Measurements from ENCODE around the gene APBB1IP.

APBB1IP gene

DNA sequence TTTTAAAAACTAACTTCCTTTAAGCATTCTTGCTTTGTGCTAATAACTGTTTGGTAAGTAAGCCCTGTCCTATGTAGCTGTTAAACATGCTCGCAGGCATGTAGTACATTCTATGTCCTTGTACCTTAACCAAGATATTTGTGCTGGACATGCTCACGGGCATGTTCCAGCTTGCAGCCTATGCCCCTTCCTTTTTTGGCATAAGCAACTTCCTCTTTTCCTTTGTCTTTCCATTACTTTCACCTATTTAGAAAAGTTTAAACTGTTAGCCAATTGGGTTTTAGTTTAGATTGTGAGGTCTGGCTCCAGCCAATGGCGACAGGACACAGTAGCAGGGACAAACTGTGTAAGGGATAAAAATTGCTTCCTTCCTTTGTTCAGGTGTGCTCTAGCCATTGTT lies 14.4 kb upstream of the APBB1IP start:
- no peak for DNase-seq (ENCODE audit: low read depth in 1 of 2, low spot score in 1 of 2)
- in situ Hi-C loops (cut with HindIII; ENCODE audit: low pct_unique_long_range_greater_than_20kb, low sequenced_read_pairs), result no loop called here
- TF ChIP-seq JUND (IDR thresholded peaks at IDR 0.05; ENCODE audit: low read depth), result no peak

DNA sequence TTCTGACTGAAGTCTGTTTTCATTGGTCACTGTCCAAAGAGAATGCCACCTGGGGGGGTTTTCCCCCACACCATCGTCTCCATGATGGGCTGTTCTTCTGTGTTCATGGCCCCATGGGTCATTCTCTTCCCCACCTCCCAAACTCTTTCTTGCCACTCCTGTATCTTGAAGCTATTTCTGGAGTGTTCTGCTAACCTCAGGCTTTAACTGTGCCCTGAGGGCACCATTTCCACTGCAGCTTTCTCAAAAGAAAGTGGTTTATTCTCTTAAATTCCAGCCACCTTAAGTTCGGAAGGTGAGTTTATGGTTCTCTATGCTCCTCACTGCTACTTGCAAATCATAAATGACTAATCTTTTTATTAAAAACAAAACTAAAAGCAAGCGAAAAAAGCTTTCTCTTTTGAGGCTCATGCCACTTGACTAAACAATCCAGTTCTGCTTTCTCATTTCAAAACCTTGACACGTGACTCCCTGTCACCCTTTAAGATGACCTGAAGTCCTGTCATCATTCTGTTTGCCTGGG lies 7.4 kb upstream of the APBB1IP start:
- in situ Hi-C loops (cut with HindIII; ENCODE audit: low pct_unique_long_range_greater_than_20kb, low sequenced_read_pairs), result no loop called here
- TF ChIP-seq JUND (IDR thresholded peaks at IDR 0.05; ENCODE audit: low read depth), result no peak
- DNase-seq (ENCODE audit: low read depth in 1 of 2, low spot score in 1 of 2), result no peak

DNA sequence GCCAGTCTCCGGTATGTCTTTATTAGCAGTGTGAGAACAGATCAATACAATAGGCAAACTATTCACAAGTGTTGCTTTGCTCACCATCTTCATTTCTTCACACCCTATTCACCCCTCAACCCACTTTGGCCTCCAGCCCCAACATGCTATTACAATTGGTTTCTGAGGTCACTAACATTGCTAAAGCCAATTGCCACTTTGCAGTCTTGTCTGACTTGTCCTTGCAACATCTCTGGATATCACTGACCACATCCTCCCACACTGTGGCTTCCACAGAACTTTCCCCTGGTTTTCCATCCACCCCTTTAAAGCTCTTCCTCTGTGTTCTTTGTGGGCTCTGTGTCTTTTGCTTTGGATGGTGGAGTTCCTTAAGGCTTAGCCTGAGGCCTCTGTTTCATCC lies 5.2 kb upstream of the APBB1IP start:
- TF ChIP-seq JUND (IDR thresholded peaks at IDR 0.05; ENCODE audit: low read depth), result no peak
- no peak for DNase-seq (ENCODE audit: low read depth in 1 of 2, low spot score in 1 of 2)
- in situ Hi-C loops (cut with HindIII; ENCODE audit: low pct_unique_long_range_greater_than_20kb, low sequenced_read_pairs), result no loop called here

DNA sequence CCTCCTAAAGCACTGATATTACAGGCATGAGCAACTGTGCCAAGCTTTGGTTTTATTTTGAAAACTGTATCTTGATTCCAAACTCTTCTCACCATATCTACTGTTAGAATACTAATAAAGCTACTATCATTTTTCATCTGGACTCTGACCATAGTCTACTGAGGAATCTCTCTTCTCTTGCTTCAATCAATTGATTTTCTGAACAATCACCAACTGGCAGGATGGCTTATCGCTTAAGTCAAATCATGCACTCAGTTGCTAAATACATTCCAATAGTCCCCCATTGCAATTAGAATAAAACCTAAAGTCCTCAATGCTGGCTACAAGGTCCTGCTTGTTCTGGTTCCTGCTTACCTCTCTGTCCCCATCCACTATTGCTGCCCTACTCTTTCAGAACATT lies 2.3 kb upstream of the APBB1IP start:
- no peak for DNase-seq (ENCODE audit: low read depth in 1 of 2, low spot score in 1 of 2)
- in situ Hi-C loops (cut with HindIII; ENCODE audit: low pct_unique_long_range_greater_than_20kb, low sequenced_read_pairs), result no loop called here
- TF ChIP-seq JUND (IDR thresholded peaks at IDR 0.05; ENCODE audit: low read depth), result no peak

DNA sequence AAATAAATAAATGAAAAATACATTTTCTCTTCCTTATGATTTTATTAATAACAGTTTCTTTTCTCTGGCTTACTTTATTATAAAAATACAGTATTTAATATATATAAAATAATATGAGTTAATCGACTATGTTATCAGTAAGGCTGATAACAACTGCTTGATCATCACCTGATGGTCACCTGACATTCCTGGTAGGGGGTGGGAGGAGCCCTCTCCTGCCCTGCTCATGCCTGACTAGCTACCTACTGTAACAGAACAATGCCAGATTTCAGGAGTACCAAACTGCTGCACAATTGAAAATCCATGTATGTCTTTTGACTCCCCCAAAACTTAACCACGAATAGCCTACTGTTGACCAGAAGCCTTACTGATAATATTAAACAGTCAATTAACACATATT lies 1.3 kb upstream of the APBB1IP start:
- no peak for DNase-seq (ENCODE audit: low read depth in 1 of 2, low spot score in 1 of 2)
- in situ Hi-C loops (cut with HindIII; ENCODE audit: low pct_unique_long_range_greater_than_20kb, low sequenced_read_pairs), result no loop called here
- no peak for TF ChIP-seq JUND (IDR thresholded peaks at IDR 0.05; ENCODE audit: low read depth)

DNA sequence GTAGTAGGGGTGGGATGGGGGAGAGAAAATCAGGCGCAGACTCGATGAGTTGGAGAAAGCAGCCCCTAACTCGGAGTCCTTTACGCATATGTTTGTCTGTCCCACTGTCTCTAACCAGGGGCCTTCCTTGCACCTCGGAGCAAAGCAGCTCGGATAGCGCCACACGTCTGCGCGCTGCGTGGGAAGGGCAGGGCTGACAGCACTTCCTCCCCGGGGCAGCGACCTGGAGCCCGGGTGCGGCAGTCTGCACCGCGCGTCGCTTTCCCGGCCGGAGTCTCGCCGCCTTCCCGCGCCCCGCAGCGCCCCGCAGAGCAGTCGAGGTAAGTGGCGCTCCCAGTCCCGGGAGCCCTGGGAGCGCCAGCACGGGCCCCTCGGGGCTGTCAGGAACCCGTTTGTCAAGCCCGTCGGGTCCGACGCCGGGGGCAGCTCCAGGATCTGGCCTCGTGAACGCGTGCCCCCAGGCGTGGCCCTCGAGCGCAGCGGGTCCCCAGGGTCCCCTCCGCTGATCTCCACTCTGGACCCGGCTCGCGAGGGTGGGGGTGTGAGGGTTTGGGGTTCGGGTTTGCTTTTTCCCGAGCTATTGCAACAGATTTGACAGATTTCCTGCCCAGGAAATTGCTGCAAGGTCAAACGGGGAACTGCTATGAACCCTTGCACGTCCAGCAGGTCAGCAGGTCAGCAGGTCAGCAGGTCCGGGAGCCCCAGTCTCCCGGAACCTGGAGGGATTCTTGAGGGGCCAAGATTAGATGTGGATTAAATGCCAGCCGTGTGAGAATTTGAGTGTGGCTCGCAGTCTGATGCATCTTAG lies 597 bp downstream of the APBB1IP start:
- TF ChIP-seq JUND (IDR thresholded peaks at IDR 0.05; ENCODE audit: low read depth), result no peak
- in situ Hi-C loops (cut with HindIII; ENCODE audit: low pct_unique_long_range_greater_than_20kb, low sequenced_read_pairs), result no loop called here
- DNase-seq (ENCODE audit: low read depth in 1 of 2, low spot score in 1 of 2), result peak in 1 of 2 experiments; percentile 18

DNA sequence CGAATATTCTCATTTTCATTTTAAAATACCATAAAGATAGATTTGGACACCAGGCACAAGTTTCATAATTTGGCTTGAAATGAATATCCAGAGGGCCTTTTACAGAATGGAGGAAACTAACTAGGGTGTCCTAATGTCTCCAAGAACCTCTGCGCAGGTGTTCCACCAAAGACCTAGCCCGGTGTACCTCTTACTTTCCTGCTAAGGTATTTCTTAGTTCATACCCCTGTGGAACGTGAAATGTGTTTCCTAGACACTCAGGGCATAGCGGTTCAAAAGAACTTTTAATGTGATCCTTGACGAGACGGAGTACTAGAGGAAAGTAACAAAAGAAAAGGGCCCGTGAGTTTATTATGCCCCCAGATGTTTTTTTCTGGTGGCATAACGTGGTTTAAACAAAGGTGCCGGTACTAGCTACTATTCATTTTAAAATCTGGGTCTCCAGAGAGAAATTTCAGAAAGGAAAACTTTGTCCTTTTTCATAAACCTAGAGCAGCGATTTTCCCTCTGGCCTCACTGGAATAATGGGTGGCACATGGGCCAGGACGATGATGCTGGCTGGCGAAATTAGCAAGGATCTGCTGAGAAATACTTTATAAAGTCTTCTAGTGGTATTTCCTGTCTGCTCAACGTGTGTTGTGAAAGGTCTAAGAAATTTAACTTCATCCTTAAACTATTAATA lies 1.4 kb downstream of the APBB1IP start:
- in situ Hi-C loops (cut with HindIII; ENCODE audit: low pct_unique_long_range_greater_than_20kb, low sequenced_read_pairs), result no loop called here
- no peak for DNase-seq (ENCODE audit: low read depth in 1 of 2, low spot score in 1 of 2)
- TF ChIP-seq JUND (IDR thresholded peaks at IDR 0.05; ENCODE audit: low read depth), result no peak

DNA sequence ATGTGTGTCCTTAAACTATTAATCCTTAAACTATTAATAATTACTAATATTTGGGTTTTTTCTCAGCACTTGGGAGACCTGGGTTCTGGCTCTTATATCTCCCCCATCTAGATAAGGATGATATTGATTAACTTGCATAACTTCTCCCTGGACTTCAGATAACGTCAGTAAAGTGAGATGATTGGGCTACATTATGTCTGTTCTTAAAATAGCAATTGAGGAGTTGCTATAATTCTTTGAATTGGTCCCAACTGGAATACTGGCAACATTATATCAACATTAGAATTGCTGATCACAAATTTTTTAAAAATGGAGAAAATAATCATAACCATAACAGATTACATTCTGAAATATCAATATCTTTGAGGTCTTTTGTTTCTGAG lies 1.9 kb downstream of the APBB1IP start:
- no peak for TF ChIP-seq JUND (IDR thresholded peaks at IDR 0.05; ENCODE audit: low read depth)
- DNase-seq (ENCODE audit: low read depth in 1 of 2, low spot score in 1 of 2), result no peak
- in situ Hi-C loops (cut with HindIII; ENCODE audit: low pct_unique_long_range_greater_than_20kb, low sequenced_read_pairs), result no loop called here

DNA sequence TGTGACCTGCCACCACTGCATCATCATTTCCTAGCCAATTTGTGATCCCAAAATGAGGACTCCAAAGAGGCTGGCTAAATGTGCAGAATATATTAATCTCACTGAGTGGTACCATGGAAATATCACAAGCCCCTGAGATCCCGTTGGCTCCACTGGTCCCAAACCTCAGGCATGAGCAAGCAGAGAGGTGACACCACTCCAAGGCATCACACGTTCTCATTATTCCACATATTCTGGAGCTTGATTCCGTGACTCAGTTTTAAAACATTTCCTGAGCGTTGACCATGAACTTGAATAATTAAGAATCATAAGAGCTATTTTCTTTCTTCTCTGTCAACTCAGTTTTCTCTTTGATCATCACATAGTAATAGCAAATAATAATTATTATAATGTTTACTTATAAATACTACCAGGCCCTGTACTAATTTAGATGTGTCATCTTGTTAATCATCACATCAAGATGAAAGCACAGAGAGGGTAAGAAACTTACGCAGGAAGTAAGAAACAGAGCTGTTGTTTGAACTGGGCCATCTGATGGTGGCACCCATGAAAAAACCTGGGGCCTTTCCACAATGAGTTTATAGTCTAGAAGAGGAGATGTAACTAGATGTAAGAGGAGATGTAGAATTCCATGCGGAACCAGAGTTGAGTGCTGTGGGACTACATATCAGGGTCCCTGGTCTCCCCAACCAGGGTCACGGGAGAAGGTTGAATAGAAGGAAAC lies 3.5 kb downstream of the APBB1IP start:
- in situ Hi-C loops (cut with HindIII; ENCODE audit: low pct_unique_long_range_greater_than_20kb, low sequenced_read_pairs), result no loop called here
- TF ChIP-seq JUND (IDR thresholded peaks at IDR 0.05; ENCODE audit: low read depth), result no peak
- no peak for DNase-seq (ENCODE audit: low read depth in 1 of 2, low spot score in 1 of 2)

DNA sequence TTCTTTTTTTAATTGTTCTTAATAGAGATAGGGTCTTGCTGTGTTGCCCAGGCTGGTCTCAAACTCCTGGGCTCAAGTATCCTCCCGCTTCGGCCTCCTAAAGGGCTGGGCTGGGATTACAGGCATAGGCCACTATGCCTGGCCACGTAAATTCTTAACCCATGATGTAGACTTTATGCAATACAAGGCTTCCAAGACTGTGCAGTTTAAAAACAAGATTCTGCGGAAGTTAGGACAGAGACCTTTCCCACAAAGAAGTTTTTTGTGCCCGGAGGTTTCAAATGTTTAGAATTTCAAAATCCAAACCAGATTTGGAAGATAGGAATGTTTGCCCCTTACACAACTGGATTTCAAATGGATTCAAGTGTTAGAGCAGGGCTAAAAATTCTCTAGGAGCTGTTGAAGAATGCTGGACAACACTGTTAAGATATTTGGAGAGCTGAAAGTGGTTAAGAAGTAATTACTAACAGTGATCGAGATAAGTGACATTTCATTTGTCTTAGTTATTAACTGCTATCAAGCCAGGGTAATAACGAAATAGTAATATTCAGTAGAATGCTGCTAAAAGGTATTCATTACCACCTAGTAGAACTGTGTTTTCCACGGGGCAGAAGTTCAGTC lies 7.4 kb downstream of the APBB1IP start:
- no peak for TF ChIP-seq JUND (IDR thresholded peaks at IDR 0.05; ENCODE audit: low read depth)
- DNase-seq (ENCODE audit: low read depth in 1 of 2, low spot score in 1 of 2), result no peak
- in situ Hi-C loops (cut with HindIII; ENCODE audit: low pct_unique_long_range_greater_than_20kb, low sequenced_read_pairs), result no loop called here

DNA sequence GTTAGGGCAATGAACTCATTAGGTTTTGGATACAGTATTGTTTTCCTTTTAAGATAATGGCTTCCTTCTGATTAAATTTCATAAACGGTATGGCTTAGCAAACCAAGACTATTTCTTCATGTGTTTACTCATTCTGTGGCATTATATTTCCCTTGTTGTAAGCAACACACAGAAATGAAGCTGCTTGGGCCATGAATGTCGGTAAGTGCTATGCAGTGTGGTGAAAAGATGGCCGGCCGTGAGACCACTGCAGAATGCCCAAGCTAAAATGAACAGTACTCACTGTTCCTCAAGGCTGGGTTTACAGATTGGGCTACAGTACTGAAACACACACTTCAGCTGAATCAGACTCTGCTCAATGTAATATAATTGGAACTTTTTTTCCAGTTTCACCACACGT lies 8.1 kb downstream of the APBB1IP start:
- DNase-seq (ENCODE audit: low read depth in 1 of 2, low spot score in 1 of 2), result no peak
- TF ChIP-seq JUND (IDR thresholded peaks at IDR 0.05; ENCODE audit: low read depth), result no peak
- in situ Hi-C loops (cut with HindIII; ENCODE audit: low pct_unique_long_range_greater_than_20kb, low sequenced_read_pairs), result no loop called here

DNA sequence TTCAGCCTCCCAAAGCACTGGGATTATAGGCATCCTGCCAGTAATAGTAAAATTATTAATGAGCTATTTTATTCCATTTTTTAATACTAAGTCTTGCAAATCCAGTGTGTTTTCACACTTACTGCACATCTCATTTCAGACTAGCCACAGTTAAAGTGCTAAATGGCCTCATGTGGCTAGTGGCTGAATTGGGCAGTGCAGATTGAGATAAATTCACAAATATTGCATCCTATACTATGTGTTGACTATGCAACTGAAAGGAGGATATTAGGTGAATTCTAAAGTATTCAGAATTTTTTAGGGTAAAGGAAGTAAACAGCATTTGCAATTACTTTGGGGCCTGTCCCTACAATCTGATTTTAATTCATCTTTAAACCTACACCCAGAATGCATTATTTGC lies 10.2 kb downstream of the APBB1IP start:
- TF ChIP-seq JUND (IDR thresholded peaks at IDR 0.05; ENCODE audit: low read depth), result no peak
- no peak for DNase-seq (ENCODE audit: low read depth in 1 of 2, low spot score in 1 of 2)
- in situ Hi-C loops (cut with HindIII; ENCODE audit: low pct_unique_long_range_greater_than_20kb, low sequenced_read_pairs), result no loop called here
